GM12873 (cell line): Measurements from ENCODE around the gene FBXW2.

Source experiments
- TF ChIP-seq, protein P1 (sequence below): IDR thresholded peaks from 2 replicates; pipeline ENCODE4 v1.5.1; 2012; ENCODE audit warnings: low read depth, mild to moderate bottlenecking, moderate library complexity, low read length, control low read depth; ENCODE audit not compliant: insufficient read depth; ENCODE audit errors: missing control alignments

The FBXW2 gene

DNA sequence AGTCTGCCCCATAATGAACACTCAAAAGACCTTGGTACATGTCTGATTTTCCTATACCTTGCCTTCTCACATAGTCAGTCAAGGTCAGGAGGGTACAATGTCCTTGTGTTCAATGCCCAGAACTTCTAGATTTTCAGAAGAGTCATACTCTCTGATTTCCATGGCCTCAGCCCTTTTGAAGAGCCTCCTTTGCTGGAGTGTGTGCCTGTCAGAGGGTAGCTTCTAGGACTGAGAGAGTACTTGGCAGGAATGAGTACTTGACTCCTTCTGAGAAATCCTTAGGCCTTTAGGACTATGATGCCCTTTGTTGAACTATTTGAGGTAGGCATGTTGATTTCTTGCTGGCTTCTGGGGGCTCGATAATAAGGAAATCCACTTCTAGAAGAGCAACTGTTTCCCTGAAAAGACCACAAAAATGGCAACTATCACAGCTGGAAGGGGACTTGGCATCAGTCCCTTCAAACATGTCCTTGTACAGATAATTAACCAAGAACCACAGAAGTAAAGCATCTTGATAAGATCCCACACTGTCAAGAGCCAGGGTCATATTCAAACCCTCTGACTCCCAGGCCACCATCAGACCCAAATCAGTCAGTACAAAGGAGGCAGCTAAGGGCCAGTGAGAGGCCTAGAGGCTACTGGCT lies 68.3 kb downstream of the FBXW2 start:
- TF ChIP-seq, protein P1, sequence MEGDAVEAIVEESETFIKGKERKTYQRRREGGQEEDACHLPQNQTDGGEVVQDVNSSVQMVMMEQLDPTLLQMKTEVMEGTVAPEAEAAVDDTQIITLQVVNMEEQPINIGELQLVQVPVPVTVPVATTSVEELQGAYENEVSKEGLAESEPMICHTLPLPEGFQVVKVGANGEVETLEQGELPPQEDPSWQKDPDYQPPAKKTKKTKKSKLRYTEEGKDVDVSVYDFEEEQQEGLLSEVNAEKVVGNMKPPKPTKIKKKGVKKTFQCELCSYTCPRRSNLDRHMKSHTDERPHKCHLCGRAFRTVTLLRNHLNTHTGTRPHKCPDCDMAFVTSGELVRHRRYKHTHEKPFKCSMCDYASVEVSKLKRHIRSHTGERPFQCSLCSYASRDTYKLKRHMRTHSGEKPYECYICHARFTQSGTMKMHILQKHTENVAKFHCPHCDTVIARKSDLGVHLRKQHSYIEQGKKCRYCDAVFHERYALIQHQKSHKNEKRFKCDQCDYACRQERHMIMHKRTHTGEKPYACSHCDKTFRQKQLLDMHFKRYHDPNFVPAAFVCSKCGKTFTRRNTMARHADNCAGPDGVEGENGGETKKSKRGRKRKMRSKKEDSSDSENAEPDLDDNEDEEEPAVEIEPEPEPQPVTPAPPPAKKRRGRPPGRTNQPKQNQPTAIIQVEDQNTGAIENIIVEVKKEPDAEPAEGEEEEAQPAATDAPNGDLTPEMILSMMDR: no peak

DNA sequence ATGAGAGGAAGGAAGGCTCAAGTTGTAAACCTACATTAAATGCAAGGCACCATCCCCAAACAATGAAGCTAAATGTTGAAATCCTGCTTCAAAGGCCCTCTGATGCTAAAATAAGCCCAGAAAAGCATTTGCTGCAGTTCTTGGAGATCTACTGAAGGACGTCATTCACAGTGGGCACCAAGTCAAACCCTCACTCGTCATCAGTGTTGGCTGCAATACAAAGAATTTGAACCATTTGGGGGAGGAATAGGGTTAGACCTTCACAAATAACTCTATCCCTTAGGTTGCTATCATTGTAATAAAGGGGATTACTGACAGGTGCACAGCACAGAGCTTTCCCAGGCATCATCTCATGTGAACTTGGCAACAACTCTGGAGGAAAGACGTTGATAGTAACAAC lies 69.7 kb downstream of the FBXW2 start:
- TF ChIP-seq, protein P1: no peak

DNA sequence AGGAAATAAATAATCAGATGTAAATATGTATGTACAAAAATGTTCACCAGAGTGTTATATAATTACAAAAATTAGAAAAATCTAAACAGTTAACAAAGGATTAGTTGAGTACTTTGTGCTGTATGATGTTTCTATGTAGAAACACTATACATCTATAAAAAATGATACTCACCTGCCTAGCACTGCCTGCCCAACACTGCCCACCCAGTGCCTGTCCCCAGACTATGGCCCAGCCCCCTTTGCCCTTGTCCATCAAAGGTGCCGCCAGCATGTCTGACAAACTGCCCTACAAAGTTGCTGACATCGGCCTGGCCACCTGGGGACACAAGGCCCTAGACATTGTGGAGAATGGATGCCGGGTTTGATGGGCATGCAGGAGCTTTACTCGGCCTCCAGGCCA lies 72.8 kb downstream of the FBXW2 start:
- TF ChIP-seq, protein P1: no peak

DNA sequence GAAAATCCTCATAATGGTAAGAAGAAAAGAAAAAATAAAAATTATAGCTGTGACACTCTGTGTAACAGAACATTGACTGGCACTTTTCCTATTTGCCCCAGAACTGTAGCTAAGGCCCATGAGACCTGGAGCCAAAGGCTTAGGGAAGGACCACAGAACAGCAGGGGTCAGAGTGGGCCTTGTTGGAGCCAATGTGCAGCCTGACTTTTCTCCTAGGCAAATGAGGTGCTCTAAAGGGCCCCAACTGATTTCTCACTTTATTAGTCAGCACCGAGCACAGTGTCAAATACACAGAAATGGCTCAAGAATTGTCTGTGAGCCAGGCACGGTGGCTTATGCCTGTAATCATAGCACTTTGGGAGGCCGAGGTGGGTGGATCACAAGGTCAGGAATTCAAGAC lies 74.9 kb downstream of the FBXW2 start:
- TF ChIP-seq, protein P1: no peak

DNA sequence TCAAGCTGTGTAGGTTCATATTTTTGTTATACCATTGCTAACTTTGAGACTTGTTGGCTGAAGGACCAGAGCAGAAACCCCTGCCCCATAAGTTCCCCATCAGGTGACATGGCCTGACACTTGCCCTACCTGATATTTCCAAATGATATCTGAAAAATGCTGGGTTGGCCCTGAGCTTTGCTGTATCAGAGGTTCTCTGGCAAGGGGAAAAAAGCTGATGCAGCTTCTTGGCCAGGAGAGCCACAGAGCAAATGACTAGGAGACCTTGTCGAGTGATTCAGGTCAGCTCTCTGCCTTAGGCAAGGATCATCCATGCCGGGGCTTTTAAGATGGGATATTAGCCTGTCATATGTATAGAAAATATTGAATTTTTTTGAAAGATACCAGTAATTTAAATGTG lies 76.0 kb downstream of the FBXW2 start:
- TF ChIP-seq, protein P1: no peak

DNA sequence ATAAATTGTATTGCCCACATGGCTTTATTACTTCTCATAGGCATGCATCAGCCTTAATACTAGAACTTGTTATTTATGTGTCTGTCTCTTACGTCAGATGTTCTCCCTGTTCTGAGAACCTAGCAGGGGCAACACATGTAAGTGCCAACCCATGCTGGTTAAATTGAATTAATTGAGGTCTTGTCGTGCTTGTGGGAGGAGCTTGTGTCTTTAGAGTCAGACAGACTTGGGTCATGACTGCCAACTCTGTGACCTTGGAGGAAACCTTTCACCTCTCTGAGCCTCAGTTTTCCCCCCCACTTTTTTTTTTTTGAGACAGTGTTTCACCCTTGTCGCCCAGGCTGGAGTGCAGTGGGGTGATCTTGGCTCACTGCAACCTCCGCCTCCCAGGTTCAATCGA lies 76.7 kb downstream of the FBXW2 start:
- TF ChIP-seq, protein P1: no peak

DNA sequence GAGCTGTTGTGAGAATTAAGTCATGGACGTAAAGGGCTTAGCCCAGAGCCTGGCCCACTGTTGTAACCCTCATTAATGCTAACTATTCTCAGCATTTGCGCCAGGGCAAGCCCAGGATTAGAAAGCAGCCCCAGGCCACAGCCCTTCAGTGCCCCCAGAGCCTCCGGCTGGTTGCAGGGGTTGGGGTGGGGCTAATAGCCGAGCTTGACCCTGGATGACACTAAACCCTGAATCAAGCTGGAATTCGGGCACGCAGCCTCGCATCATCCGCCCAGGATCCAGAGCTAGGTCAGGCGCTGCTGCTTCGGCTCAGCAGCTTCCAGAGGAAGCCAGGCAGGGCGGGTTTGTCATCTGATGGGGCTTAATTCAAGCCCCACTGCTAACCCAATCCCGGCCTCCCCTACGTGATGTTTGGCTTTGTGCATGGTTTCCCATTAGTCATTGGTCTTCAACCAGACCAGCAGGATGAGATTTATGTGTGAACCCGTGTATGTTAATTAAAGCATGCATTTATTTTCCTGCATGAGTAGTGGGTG lies 77.8 kb downstream of the FBXW2 start:
- TF ChIP-seq, protein P1: no peak
